CD1c-positive myeloid dendritic cell (primary cell): ENCODE measurements around the gene C22orf39.

Experiments used
- DNase-seq: peaks from one replicate; pipeline ENCODE4 v3.0.0-alpha.2; 2016; ENCODE audit errors: extremely low spot score

C22orf39 gene

DNA sequence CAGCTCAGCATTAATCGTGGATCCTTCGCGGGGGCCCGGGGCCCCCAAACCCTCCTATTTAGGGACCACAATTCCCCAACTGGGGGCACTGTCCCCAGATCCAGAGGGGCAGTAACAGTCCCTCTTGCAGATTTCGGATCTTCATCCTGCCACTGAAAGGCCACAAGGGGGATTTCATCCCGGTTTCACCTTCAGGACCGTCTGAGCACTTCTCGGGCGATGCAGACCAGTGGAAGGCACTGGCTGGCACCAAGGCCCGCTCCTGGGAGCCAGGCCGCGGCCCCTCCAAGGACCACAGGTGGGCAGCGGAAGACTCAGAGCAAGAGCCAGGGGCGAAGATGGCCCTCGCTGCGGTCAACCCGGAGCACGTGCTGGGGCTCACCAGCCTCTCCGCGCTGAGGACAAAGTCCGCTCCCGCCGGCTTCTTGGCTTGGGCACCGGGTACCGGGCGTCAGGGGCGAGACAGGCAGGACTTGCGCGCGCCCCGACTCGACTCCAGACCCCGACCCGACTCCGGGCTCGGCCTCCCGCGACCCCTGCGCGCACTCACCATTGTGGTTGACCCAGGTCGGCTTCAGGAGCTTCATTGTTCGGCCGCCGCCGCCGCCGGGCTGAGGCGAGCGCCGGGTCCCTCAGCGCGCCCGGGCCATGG, 16.5 kb downstream of the C22orf39 start:
- peak; percentile 11 for DNase-seq

DNA sequence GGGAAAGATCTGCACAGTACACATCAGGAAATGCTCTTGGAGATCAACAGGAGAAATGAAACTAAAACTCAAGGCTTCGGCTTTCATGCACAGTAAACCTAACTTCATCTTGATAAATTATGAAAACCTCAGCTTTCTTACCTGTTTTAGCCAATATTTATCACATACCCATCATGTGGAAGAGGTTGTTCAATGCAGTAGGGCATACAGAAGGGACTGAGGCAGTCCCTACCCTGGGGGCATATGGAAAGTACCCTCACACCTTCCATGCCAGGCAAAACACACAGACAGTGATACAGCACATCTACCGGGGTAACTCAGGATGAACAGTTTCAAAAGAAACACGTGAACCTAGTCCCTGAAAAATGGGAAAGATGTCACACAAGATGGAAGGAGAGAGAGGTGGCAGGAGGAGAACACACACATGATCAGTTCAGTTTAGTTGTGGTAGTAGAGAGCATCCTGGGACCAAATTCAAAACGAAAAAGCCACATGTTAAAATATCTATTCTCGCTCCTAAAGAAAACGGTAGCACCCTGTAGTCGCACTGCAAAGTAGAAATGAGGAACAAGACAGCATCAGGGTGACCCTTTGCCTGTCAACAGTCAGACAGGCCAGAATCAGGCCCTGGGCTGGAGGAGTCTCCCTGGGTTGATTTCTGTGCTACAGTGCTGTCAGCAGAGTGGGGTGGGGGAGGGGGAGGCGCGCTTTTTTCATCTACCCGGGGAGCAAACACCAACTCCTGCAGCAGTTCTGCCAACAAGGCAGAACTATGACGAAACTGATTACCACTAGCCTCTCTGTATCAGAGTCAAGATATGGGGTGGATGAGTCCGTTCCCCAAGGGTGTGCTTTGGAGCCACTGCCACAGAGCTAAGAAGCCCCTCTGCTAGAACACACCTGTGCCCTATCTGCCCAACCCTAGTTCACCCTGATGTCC, 17.3 kb downstream of the C22orf39 start:
- DNase-seq = peak; percentile 54

DNA sequence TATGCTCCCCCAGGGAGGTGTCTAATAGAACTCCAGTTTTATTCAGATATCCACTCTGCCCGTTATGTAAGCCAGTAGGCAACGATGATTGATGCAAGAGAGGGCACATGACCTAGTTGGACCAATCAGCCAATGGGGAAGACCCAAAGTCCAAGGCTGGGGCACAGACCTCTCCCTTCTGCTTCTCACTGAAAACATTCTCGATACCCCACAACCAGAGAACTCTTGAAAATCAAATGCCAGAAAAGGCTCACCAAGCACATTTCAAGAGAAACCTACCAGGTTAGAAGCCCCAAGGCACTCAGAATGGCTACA, 23.4 kb downstream of the C22orf39 start:
- DNase-seq = no peak

- no peak for DNase-seq
These were observed 24.8 kb downstream of the C22orf39 start for GRCh38 chr22:19422440-19423301.

GRCh38 chr22:19420321-19420720, 27.2 kb downstream of the C22orf39 start:
- no peak for DNase-seq

DNA sequence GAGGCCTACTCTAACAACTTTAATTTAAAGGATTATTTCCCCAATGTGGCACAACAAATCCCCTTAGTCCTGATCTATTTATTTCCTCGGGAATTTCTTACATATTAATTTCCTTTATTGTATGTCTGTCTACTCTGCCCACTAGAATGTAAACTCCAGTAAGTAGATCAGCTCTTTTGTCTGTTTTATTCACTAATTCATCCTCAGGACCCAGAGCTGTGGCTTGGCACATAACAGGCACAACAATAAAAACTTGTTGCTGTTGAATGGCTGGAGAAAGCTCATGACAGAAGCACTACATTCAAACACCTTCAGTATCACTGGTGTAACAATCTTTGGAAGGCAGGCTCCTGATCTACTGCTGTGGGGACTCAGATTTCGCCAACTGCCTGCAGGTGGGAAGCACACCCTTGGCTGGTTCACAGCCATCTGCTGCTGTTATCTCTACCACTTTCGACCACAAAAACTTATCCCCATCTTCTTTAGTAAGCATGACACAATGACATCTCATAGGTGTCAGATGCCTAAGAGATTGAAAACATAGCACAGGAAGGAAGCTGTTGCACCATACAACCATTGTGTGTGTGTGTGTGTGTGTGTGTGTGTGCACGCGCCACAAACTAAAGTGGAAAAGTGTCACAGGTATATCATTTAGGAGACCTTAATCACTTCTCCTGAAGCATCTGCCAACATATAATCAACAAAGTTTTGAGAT, 27.9 kb downstream of the C22orf39 start:
- DNase-seq = peak; percentile 12

GRCh38 chr22:19419086-19419463, 28.4 kb downstream of the C22orf39 start:
- peak; percentile 51 for DNase-seq

- DNase-seq = no peak
These were observed 34.6 kb downstream of the C22orf39 start for GRCh38 chr22:19412923-19413322.

- no peak for DNase-seq
These were observed 35.0 kb downstream of the C22orf39 start for GRCh38 chr22:19412478-19412877.

DNA sequence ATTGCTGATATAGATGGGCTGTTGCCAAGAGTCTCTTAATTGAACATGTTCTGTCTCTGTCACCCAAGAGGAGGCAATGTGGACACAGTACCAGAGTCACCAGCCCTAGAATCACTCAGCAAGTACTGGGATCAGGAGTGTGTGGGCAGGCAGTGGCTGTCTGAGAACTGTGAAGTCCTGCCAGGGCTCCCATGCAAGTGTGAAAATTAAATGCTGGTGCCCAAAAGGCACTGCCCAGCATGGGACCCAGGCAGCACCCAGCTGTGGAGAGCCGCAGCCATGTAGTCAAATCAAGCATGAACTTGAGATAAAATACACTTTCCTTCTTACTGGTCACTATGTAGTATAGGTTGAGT, 35.8 kb downstream of the C22orf39 start:
- DNase-seq = no peak

GRCh38 chr22:19410941-19411689, 36.4 kb downstream of the C22orf39 start:
- DNase-seq = no peak

- DNase-seq = no peak
These were observed 39.6 kb downstream of the C22orf39 start for GRCh38 chr22:19407649-19408606.

DNA sequence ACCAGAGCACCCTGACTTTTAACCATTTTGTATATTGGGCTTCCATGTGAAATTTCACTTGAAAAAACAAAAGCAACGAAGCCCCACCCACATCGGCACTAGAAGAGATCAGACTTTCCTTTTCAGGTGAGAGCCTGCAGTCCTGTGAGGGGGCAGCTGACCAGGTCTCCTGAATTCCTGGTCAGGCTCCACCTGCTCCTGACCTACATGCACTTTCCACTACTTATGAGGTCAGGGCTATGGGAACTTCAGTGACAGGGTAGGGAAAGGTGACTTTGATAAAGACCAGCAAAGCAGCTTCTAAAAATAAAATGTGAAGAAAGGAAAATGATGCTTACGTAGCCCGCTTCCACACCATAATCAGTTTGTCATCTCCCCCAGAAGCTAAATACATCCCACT, 40.7 kb downstream of the C22orf39 start:
- DNase-seq = no peak

GRCh38 chr22:19406281-19406811, 41.2 kb downstream of the C22orf39 start:
- DNase-seq = no peak

DNA sequence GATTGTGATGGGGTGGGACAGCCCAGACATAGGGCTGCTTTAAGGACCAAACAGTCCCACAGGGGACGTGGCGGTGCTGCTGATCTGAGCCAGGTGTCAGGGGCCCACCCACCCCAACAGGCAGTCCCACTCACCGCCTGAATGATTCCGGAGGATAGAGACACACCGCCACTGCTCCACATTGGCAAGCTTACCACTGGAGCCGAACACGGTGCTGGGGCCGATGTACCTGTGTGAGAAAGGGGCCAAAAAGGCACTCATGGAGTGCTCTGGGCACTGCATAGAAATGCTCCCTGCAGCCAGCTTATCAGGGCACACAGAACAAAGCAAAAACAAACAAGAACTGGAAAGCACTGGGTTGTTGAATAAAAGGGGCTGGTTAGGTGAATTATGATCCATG, 41.9 kb downstream of the C22orf39 start:
- no peak for DNase-seq

DNA sequence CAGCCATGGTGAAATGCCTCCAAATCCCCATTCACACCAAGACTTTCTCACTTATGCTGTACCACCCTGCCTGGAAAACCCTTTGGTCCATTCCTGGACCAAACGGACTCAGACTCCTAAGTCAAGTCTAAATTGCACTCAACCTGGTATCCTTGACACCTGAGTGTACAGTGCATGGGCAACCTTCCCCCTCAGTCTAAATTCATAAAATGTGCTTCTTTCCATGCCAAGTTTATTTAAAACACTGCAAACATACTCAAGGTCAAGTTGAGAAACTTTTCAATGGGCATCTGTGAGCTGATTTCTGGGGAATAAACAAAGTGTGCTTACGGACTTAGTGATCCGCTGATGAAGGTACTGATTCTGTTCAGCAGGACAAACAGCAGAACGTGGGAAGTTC, 42.4 kb downstream of the C22orf39 start:
- no peak for DNase-seq

DNA sequence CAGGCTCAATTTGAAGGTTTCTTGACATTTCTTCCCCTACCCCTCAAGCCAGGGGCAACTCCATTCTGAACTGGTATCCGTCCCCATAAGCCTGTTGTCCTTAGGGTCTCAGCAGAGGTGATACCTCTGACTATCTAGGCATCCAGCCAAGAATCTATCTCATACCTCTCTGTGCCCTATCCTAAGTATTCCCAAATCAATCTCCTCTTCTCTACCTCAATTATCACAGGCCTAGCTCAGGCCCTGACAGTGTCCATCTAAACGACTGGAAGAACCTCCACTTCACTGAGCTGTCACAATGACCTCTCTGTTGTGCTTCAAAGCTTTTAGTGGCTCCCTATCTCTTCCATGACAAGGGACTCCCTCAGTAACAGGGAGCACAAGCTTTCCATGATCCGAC, 42.8 kb downstream of the C22orf39 start:
- no peak for DNase-seq

DNA sequence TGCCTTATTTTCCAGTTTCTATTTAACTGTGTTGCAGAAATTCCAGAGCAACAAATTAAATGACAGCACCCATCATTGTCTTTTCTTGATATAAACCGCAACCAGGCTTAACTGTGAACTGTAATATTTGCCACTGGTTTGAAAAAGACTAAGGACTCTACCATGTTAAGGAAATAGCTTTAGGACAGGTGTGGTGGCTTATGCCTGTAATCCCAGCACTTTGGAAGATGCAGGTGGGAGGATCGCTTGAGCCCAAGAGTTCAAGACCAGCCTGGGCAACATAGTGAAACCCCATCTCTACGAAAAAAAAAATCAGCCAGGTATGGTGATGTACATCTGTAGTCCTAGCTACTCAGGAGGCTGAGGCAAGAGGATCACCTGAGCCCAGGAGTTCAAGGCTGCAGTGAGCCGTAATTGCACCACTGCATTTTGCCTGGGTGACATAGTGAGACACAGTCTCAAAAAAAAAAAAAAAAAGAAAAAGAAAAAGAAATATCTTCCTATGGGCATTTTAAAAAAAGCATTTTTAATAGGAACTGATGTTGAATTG, 44.8 kb downstream of the C22orf39 start:
- no peak for DNase-seq

DNA sequence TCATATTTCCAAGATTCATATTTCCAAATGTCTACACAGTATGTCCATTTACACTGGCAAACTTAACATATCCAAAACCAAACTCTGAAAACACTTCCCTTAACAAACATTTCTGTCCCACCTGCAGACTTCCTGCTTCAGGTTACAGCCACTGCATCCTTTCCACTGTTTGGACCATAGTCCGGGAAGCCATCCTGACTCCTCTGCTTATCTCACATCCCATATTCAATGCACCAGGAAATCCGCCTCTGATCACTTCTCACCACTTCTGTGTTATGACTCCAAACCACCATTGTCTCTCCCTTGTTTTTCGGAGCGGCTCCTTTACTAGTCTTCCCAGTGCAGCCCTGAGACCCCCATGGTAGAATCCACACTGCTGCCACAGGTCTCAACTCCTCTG, 46.0 kb downstream of the C22orf39 start:
- DNase-seq = no peak
